Activated T-cell treated with anti-CD3 and anti-CD28 coated beads, Interleukin-2, amount 50 U/mL, for 48 hours (primary cell): ENCODE measurements around the gene SCYGR3.
"Not testable (repeated sequence)": the region's sequence is repeated elsewhere in the genome, so short reads cannot be mapped to it uniquely, and the experiment has no call there.

Source experiments
- DNase-seq, 2 experiments: peaks; one replicate each; pipeline ENCODE4 v3.0.0-alpha.2; 2020

Gene SCYGR3

GRCh38 chr2:227612546-227613271, 1.9 kb downstream of the SCYGR3 start:
- no peak for DNase-seq

- no peak for DNase-seq
Measured at GRCh38 chr2:227610123-227610522, 4.5 kb downstream of the SCYGR3 start.

- peak; percentile 26 to 41 for DNase-seq
Measured at GRCh38 chr2:227608561-227609338, 5.9 kb downstream of the SCYGR3 start.

GRCh38 chr2:227607941-227608340, 6.7 kb downstream of the SCYGR3 start:
- no peak for DNase-seq

- no peak for DNase-seq
Measured at GRCh38 chr2:227606476-227606875, 8.2 kb downstream of the SCYGR3 start.

GRCh38 chr2:227602358-227602757, 12.3 kb downstream of the SCYGR3 start:
- no peak for DNase-seq

- not testable (repeated sequence) for DNase-seq
Measured at GRCh38 chr2:227598835-227599503, 15.7 kb downstream of the SCYGR3 start, which contains the start of gene SCYGR2. Gene SCYGR2, plus strand, starts transcription at chr2:227598893. Its CDS starts 0 bp downstream, at chr2:227598893.

GRCh38 chr2:227597998-227598397, 16.6 kb downstream of the SCYGR3 start:
- DNase-seq = no peak

GRCh38 chr2:227597036-227597435, 17.6 kb downstream of the SCYGR3 start:
- no peak for DNase-seq

- DNase-seq = no peak
Measured at GRCh38 chr2:227595797-227596196, 18.8 kb downstream of the SCYGR3 start.

- DNase-seq = no peak
Measured at GRCh38 chr2:227592694-227593387, 21.8 kb downstream of the SCYGR3 start.

GRCh38 chr2:227582369-227582768, 32.3 kb downstream of the SCYGR3 start:
- no peak for DNase-seq

- DNase-seq = no peak
Measured at GRCh38 chr2:227579791-227580190, 34.8 kb downstream of the SCYGR3 start.

- DNase-seq = no peak
Measured at GRCh38 chr2:227578642-227579041, 36.0 kb downstream of the SCYGR3 start.

- DNase-seq = no peak
Measured at GRCh38 chr2:227577555-227577954, 37.1 kb downstream of the SCYGR3 start.

GRCh38 chr2:227576812-227577211, 37.8 kb downstream of the SCYGR3 start:
- no peak for DNase-seq

- DNase-seq = no peak
Measured at GRCh38 chr2:227576110-227576509, 38.5 kb downstream of the SCYGR3 start.

- no peak for DNase-seq
Measured at GRCh38 chr2:227570615-227571014, 44.0 kb downstream of the SCYGR3 start.

GRCh38 chr2:227568852-227569169, 45.8 kb downstream of the SCYGR3 start:
- no peak for DNase-seq

- no peak for DNase-seq
Measured at GRCh38 chr2:227566012-227566411, 48.6 kb downstream of the SCYGR3 start.

- DNase-seq = no peak
Measured at GRCh38 chr2:227565080-227565479, 49.6 kb downstream of the SCYGR3 start.
